ENCODE results near the gene PLEKHH3.

PLEKHH3 gene

GRCh38 chr17:42702446-42702845 lies 25.7 kb upstream of the PLEKHH3 start:
- no peak for TF ChIP-seq TAF1 (IDR thresholded peaks at IDR 0.05; ENCODE audit: low read depth, low read length)
- peak; percentile 94 for TF ChIP-seq SPI1 (IDR thresholded peaks at IDR 0.05; ENCODE audit: low read depth, low read length)
- FAIRE-seq, result peak; percentile 88
- peak; percentile 33 for DNase-seq (ENCODE audit: insufficient read length, low spot score)

- TF ChIP-seq TAF1 (IDR thresholded peaks at IDR 0.05; ENCODE audit: low read depth, low read length) (no peak), POLR2A (IDR thresholded peaks at IDR 0.05; ENCODE audit: low read depth, low read length) (no peak), SPI1 (IDR thresholded peaks at IDR 0.05; ENCODE audit: low read depth, low read length) (no peak), PAX5 (IDR thresholded peaks at IDR 0.05; ENCODE audit: insufficient read depth, low read length, severe bottlenecking) (no peak), POU2F2 (IDR thresholded peaks at IDR 0.05; ENCODE audit: low read depth, low read length) (no peak)
- no peak for DNase-seq (ENCODE audit: insufficient read length, low spot score)
- FAIRE-seq, result no peak
Measured at GRCh38 chr17:42700586-42701289, 23.9 kb upstream of the PLEKHH3 start.

GRCh38 chr17:42699415-42699740 lies 22.6 kb upstream of the PLEKHH3 start:
- no peak for FAIRE-seq
- no peak for DNase-seq (ENCODE audit: insufficient read length, low spot score)
- no peak for TF ChIP-seq POU2F2 (IDR thresholded peaks at IDR 0.05; ENCODE audit: low read depth, low read length)
- TF ChIP-seq POLR2AphosphoS5 (IDR thresholded peaks at IDR 0.05; ENCODE audit: low read depth, low read length), result no peak
- no peak for TF ChIP-seq SPI1 (IDR thresholded peaks at IDR 0.05; ENCODE audit: low read depth, low read length)
- no peak for TF ChIP-seq TAF1 (IDR thresholded peaks at IDR 0.05; ENCODE audit: low read depth, low read length)
- TF ChIP-seq POLR2A (IDR thresholded peaks at IDR 0.05; ENCODE audit: low read depth, low read length), result no peak
- TF ChIP-seq PAX5 (IDR thresholded peaks at IDR 0.05; ENCODE audit: insufficient read depth, low read length, severe bottlenecking), result no peak

GRCh38 chr17:42698736-42699414 lies 22.1 kb upstream of the PLEKHH3 start:
- TF ChIP-seq POU2F2 (IDR thresholded peaks at IDR 0.05; ENCODE audit: low read depth, low read length), result no peak
- no peak for TF ChIP-seq PAX5 (IDR thresholded peaks at IDR 0.05; ENCODE audit: insufficient read depth, low read length, severe bottlenecking)
- TF ChIP-seq SPI1 (IDR thresholded peaks at IDR 0.05; ENCODE audit: low read depth, low read length), result no peak
- no peak for TF ChIP-seq TAF1 (IDR thresholded peaks at IDR 0.05; ENCODE audit: low read depth, low read length)
- TF ChIP-seq POLR2AphosphoS5 (IDR thresholded peaks at IDR 0.05; ENCODE audit: low read depth, low read length), result no peak
- TF ChIP-seq POLR2A (IDR thresholded peaks at IDR 0.05; ENCODE audit: low read depth, low read length), result no peak
- DNase-seq (ENCODE audit: insufficient read length, low spot score) (peak; percentile 8), FAIRE-seq (no peak)

- no peak for TF ChIP-seq SPI1 (IDR thresholded peaks at IDR 0.05; ENCODE audit: low read depth, low read length)
- TF ChIP-seq POU2F2 (IDR thresholded peaks at IDR 0.05; ENCODE audit: low read depth, low read length), result no peak
- no peak for TF ChIP-seq POLR2AphosphoS5 (IDR thresholded peaks at IDR 0.05; ENCODE audit: low read depth, low read length)
- TF ChIP-seq TAF1 (IDR thresholded peaks at IDR 0.05; ENCODE audit: low read depth, low read length), result no peak
- TF ChIP-seq POLR2A (IDR thresholded peaks at IDR 0.05; ENCODE audit: low read depth, low read length), result no peak
- TF ChIP-seq PAX5 (IDR thresholded peaks at IDR 0.05; ENCODE audit: insufficient read depth, low read length, severe bottlenecking), result no peak
- DNase-seq (ENCODE audit: insufficient read length, low spot score), result peak; percentile 2
- FAIRE-seq, result no peak
Measured at GRCh38 chr17:42697108-42697811, 20.5 kb upstream of the PLEKHH3 start.

- DNase-seq (ENCODE audit: insufficient read length, low spot score), result peak; percentile 8
- no peak for TF ChIP-seq POLR2AphosphoS5 (IDR thresholded peaks at IDR 0.05; ENCODE audit: low read depth, low read length)
- no peak for TF ChIP-seq PAX5 (IDR thresholded peaks at IDR 0.05; ENCODE audit: insufficient read depth, low read length, severe bottlenecking)
- TF ChIP-seq TAF1 (IDR thresholded peaks at IDR 0.05; ENCODE audit: low read depth, low read length), result no peak
- no peak for TF ChIP-seq SPI1 (IDR thresholded peaks at IDR 0.05; ENCODE audit: low read depth, low read length)
- no peak for TF ChIP-seq POLR2A (IDR thresholded peaks at IDR 0.05; ENCODE audit: low read depth, low read length)
- TF ChIP-seq POU2F2 (IDR thresholded peaks at IDR 0.05; ENCODE audit: low read depth, low read length), result no peak
- FAIRE-seq, result no peak
Measured at GRCh38 chr17:42695500-42695899, 18.7 kb upstream of the PLEKHH3 start.

GRCh38 chr17:42694524-42694923 lies 17.7 kb upstream of the PLEKHH3 start:
- TF ChIP-seq TAF1 (IDR thresholded peaks at IDR 0.05; ENCODE audit: low read depth, low read length), result no peak
- TF ChIP-seq POLR2A (IDR thresholded peaks at IDR 0.05; ENCODE audit: low read depth, low read length), result no peak
- TF ChIP-seq POU2F2 (IDR thresholded peaks at IDR 0.05; ENCODE audit: low read depth, low read length), result no peak
- no peak for TF ChIP-seq POLR2AphosphoS5 (IDR thresholded peaks at IDR 0.05; ENCODE audit: low read depth, low read length)
- peak; percentile 61 for FAIRE-seq
- no peak for DNase-seq (ENCODE audit: insufficient read length, low spot score)

GRCh38 chr17:42692489-42692888 lies 15.7 kb upstream of the PLEKHH3 start:
- FAIRE-seq, result no peak
- peak; percentile 5 for DNase-seq (ENCODE audit: insufficient read length, low spot score)
- TF ChIP-seq POU2F2 (IDR thresholded peaks at IDR 0.05; ENCODE audit: low read depth, low read length) (no peak), SPI1 (IDR thresholded peaks at IDR 0.05; ENCODE audit: low read depth, low read length) (no peak)

GRCh38 chr17:42691021-42691545 lies 14.3 kb upstream of the PLEKHH3 start:
- FAIRE-seq (no peak), DNase-seq (ENCODE audit: insufficient read length, low spot score) (peak; percentile 15)
- TF ChIP-seq PAX5 (IDR thresholded peaks at IDR 0.05; ENCODE audit: insufficient read depth, low read length, severe bottlenecking), result no peak
- TF ChIP-seq POU2F2 (IDR thresholded peaks at IDR 0.05; ENCODE audit: low read depth, low read length), result no peak
- TF ChIP-seq POLR2A (IDR thresholded peaks at IDR 0.05; ENCODE audit: low read depth, low read length), result no peak
- no peak for TF ChIP-seq POLR2AphosphoS5 (IDR thresholded peaks at IDR 0.05; ENCODE audit: low read depth, low read length)
- no peak for TF ChIP-seq TAF1 (IDR thresholded peaks at IDR 0.05; ENCODE audit: low read depth, low read length)
- no peak for TF ChIP-seq SPI1 (IDR thresholded peaks at IDR 0.05; ENCODE audit: low read depth, low read length)
